ENCODE results near the gene HPSE2.

HPSE2 gene

DNA sequence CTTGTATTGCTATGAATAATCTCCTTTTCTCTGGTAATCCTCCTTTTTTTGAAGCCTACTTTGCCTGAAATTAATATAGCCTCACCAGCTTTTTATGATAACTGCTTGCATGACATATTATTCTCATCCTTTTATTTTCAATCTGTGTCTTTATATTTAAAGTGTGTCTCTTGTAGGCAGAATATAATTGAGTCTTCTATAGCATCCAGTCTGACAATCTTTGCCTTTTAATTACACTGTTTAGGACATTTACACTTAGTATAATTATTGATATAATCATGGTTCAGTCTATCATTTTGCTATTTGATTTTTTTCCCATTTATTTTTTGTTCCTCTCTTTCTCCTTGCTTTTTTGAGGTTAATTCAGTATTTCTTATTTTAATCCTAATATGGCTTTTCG, 548.0 kb downstream of the HPSE2 start:
- no peaks in the 10 kb centered on the region for H3K4me1 ChIP-seq (ENCODE audit: control insufficient read depth, insufficient read depth, low read length)

DNA sequence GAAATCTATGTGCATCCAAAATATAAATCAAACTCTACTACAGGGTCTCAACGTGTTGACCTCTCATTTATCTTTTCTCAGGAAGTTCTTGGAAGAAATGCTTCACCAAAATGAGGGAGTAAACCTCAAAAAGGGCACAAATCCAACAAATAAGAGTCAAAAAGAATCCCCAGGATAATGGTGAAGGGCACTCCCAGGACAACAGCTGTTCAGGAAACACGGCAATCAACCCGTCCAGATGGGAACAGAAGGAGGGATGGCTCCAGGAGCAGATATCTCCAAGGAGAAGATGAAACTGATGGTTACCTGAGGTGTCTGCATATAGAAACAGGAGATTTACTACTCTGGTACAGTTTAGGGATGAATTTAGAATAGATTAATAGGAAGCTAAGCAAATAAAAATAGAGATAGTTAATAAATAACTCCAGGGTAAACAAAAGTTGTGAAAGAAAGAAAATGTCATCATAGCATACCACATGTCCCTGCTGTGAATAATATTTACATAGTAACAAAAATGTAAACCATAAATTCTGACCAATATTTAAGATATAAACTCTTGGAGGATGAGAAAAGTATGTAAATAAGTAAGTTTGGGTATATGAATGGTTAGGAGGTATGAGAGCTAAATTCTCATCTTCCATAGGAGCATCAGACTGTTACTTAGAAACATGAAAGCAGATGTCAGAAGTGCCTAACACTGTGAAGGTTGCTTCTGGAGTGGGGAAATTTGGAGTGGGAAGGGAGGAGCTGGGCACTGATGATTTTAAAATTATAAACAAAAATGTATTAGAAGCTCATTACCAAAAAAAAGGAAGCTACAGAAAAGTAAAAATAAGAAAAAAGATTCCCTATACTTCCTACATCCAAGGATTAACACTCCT, 551.4 kb downstream of the HPSE2 start:
- Histone ChIP-seq H3K4me1 (ENCODE audit: control insufficient read depth, insufficient read depth, low read length) (no peaks in the 10 kb centered on the region), H3K4me3 (ENCODE audit: low read depth, low read length) (no peak overlapping the region), H3K27me3 (ENCODE audit: control insufficient read depth, insufficient read depth, low read length) (no peaks in the 10 kb centered on the region), H3K9ac (ENCODE audit: low read length) (no peak overlapping the region), H3K9me3 (ENCODE audit: control insufficient read depth, insufficient read depth, low read depth, low read length) (peaks cover 12% of the 10 kb centered on the region; the same call in 1 of the 2 replicates), H3K36me3 (ENCODE audit: control insufficient read depth, insufficient read depth, low read length) (no peaks in the 10 kb centered on the region), H3K27ac (ENCODE audit: low read depth, low read length) (no peak overlapping the region)

More for the DNA sequence above, 548.0 kb downstream of the HPSE2 start:
- Histone ChIP-seq H3K4me3 (ENCODE audit: low read depth, low read length) (no peak overlapping the region), H3K27ac (ENCODE audit: low read depth, low read length) (no peak overlapping the region), H3K36me3 (ENCODE audit: control insufficient read depth, insufficient read depth, low read length) (no peaks in the 10 kb centered on the region), H3K9ac (ENCODE audit: low read length) (no peak overlapping the region), H3K27me3 (ENCODE audit: control insufficient read depth, insufficient read depth, low read length) (no peaks in the 10 kb centered on the region), H3K9me3 (ENCODE audit: control insufficient read depth, insufficient read depth, low read depth, low read length) (peaks cover 12% of the 10 kb centered on the region; the same call in 1 of the 2 replicates)

DNA sequence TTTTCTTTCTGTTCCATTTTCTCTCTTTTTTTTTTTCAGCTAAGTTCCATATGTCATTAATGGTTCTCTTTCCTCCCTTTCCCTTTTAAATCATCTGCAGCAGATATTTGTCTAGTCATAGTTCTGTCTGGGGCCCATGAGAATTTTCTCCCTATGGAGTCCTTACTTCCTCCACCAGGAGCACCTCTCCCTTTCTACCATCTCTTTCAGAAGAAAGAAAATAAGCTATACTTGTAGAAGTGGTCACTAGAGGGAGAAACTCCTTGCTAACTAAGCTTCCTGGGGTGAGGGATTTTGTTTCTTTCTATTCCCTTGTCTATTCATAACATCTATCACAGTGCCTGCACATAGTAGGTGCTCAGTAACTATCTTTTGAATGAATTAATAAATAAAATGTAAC, 558.8 kb downstream of the HPSE2 start:
- no peaks in the 10 kb centered on the region for H3K27me3 ChIP-seq (ENCODE audit: control insufficient read depth, insufficient read depth, low read length)
- no peak overlapping the region for H3K4me3 ChIP-seq (ENCODE audit: low read depth, low read length)
- H3K4me1 ChIP-seq (ENCODE audit: control insufficient read depth, insufficient read depth, low read length) = no peaks in the 10 kb centered on the region; the same call in 1 of the 2 replicates
- no peak overlapping the region for H3K9ac ChIP-seq (ENCODE audit: low read length)
- no peaks in the 10 kb centered on the region for H3K9me3 ChIP-seq (ENCODE audit: control insufficient read depth, insufficient read depth, low read depth, low read length)
- no peaks in the 10 kb centered on the region for H3K36me3 ChIP-seq (ENCODE audit: control insufficient read depth, insufficient read depth, low read length)
- H3K27ac ChIP-seq (ENCODE audit: low read depth, low read length) = no peak overlapping the region

DNA sequence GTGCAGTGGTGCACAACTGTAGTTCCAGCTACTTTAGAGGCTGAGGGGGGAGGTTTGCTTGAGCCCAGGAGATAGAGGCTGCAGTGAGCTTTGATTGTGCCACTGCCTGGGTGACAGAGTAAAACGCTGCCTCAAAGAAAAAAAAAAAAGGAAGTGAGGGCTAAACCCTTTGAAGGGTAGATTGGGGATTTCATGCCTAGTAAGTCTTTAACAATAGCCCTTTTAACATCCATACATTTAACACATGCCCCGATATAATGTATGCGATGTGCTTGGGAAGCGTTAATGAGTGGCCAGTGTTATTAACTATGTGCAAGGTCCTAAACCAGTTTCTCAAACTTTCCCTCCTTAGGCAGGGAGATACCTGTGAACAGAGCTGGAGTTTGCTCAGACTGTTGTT, 559.8 kb downstream of the HPSE2 start:
- H3K9ac ChIP-seq (ENCODE audit: low read length) = no peak overlapping the region
- H3K4me3 ChIP-seq (ENCODE audit: low read depth, low read length) = no peak overlapping the region
- no peaks in the 10 kb centered on the region for H3K36me3 ChIP-seq (ENCODE audit: control insufficient read depth, insufficient read depth, low read length)
- 0 out of 2 replicates have a peak, but pooled peaks cover 2% of the 10 kb centered on the region for H3K9me3 ChIP-seq (ENCODE audit: control insufficient read depth, insufficient read depth, low read depth, low read length)
- H3K27ac ChIP-seq (ENCODE audit: low read depth, low read length) = no peak overlapping the region
- no peaks in the 10 kb centered on the region for H3K27me3 ChIP-seq (ENCODE audit: control insufficient read depth, insufficient read depth, low read length)
- H3K4me1 ChIP-seq (ENCODE audit: control insufficient read depth, insufficient read depth, low read length) = no peaks in the 10 kb centered on the region; the same call in 1 of the 2 replicates

DNA sequence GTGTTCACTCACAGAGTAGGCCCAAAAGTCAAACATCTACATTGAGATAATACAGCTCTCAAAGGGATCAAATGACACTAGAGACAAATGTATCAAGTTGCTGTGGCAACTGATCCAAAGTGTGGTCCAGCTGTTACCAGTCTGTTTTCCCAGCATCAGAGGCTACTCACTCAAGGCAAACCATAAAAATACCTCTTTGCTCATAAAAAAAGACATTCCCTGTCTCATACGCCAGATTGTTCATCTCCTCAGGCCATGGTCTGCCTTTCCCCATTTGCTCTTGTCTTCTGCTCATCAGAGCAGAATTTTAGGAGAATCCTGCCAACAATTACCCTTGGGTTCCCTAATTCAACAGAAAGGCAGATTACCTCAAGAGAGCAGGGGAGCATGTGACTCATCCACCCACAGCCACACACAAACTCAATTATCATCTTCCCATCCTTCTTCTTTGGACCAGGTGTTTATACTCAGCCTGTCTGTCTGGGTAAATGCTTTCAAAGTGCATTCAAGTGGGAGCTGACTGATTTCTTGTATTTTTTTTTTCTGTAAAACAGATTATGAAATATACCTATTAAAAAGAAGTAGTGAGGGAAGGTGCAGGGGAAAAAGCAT, 562.4 kb downstream of the HPSE2 start:
- Histone ChIP-seq H3K27me3 (ENCODE audit: control insufficient read depth, insufficient read depth, low read length) (no peaks in the 10 kb centered on the region), H3K4me1 (ENCODE audit: control insufficient read depth, insufficient read depth, low read length) (no peaks in the 10 kb centered on the region; the same call in 1 of the 2 replicates), H3K36me3 (ENCODE audit: control insufficient read depth, insufficient read depth, low read length) (no peaks in the 10 kb centered on the region), H3K27ac (ENCODE audit: low read depth, low read length) (no peak overlapping the region), H3K9me3 (ENCODE audit: control insufficient read depth, insufficient read depth, low read depth, low read length) (0 out of 2 replicates have a peak, but pooled peaks cover 6% of the 10 kb centered on the region), H3K9ac (ENCODE audit: low read length) (no peak overlapping the region), H3K4me3 (ENCODE audit: low read depth, low read length) (no peak overlapping the region)

DNA sequence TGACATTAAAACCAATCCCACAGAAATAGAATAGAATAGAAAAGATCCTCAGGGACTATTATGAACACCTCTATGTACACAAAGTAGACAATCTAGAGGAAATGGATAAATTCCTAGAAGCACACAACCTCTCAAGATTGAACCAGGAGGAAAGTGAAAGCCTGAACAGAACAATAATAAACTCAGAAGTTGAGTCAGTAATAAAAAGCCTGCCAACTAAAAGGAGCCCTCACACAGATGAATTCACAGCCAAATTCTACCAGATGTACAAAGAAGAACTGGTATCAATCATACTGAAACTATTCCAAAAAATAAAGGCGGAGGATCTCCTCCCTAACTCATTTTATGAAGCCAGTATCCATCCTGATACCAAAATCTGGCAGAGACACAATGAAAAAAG, 568.6 kb downstream of the HPSE2 start:
- H3K4me3 ChIP-seq (ENCODE audit: low read depth, low read length) = no peak overlapping the region
- H3K9ac ChIP-seq (ENCODE audit: low read length) = no peak overlapping the region
- H3K27me3 ChIP-seq (ENCODE audit: control insufficient read depth, insufficient read depth, low read length) = no peaks in the 10 kb centered on the region
- no peaks in the 10 kb centered on the region for H3K36me3 ChIP-seq (ENCODE audit: control insufficient read depth, insufficient read depth, low read length)
- no peak overlapping the region for H3K27ac ChIP-seq (ENCODE audit: low read depth, low read length)
- H3K4me1 ChIP-seq (ENCODE audit: control insufficient read depth, insufficient read depth, low read length) = peaks cover 3% of the 10 kb centered on the region; the same call in 1 of the 2 replicates
- peaks cover 31% of the 10 kb centered on the region for H3K9me3 ChIP-seq (ENCODE audit: control insufficient read depth, insufficient read depth, low read depth, low read length)

DNA sequence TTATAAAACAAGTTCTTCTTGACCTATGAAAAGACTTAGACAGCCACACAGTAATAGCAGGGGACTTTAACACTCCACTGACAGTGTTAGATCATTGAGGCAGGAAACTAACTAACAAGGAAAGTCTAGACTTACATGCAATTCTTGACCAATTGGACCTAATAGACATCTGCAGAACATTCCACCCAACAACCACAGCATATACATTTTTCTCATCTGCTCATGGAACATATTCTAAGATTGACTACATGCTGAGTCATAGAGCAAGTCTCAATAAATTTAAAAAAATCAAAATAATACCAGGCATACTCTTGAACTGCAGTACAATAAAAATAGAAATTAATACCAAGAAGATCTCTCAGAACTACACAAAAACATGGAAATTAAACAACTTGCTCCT, 569.4 kb downstream of the HPSE2 start:
- Histone ChIP-seq H3K27ac (ENCODE audit: low read depth, low read length) (no peak overlapping the region), H3K36me3 (ENCODE audit: control insufficient read depth, insufficient read depth, low read length) (no peaks in the 10 kb centered on the region)

DNA sequence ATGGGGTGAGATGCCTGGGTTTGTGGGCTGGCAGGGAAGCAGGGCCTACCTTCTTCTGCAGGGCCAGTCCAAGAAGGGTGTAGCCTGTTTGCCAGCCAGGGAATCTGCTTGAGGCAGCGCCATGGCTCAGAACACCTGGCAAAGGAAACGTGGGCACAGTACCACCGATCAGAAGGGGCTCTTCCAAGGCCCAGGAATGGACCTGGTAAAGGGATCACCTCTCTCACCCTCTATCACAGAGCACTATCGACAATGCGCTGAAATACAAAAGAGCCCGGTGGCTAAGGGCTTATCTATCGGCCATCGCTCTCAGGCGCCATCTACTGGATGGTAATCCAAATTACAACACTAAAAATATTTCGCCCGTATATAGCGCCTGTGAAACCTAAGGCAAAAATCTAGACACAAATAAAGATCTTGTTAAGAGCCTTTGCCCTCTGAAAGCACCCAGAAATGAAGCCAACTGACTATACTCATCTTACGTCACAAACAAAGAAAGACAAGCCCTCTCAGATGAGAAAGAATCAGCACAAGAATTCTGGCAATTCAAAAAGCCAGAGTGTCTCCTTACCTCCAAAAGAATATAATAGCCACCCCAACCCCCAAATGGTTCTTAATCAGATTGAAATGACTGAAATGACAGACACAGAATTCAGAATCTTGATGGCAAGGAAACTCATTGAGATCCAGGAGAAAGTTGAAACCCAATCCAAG, 571.2 kb downstream of the HPSE2 start:
- no peaks in the 10 kb centered on the region for H3K27me3 ChIP-seq (ENCODE audit: control insufficient read depth, insufficient read depth, low read length)
- H3K9ac ChIP-seq (ENCODE audit: low read length) = no peak overlapping the region
- no peaks in the 10 kb centered on the region for H3K36me3 ChIP-seq (ENCODE audit: control insufficient read depth, insufficient read depth, low read length)
- H3K4me3 ChIP-seq (ENCODE audit: low read depth, low read length) = no peak overlapping the region
- H3K9me3 ChIP-seq (ENCODE audit: control insufficient read depth, insufficient read depth, low read depth, low read length) = peaks cover 25% of the 10 kb centered on the region
- no peak overlapping the region for H3K27ac ChIP-seq (ENCODE audit: low read depth, low read length)
- H3K4me1 ChIP-seq (ENCODE audit: control insufficient read depth, insufficient read depth, low read length) = peaks cover 3% of the 10 kb centered on the region; the same call in 1 of the 2 replicates

More for the DNA sequence above, 569.4 kb downstream of the HPSE2 start:
- Histone ChIP-seq H3K27me3 (ENCODE audit: control insufficient read depth, insufficient read depth, low read length) (no peaks in the 10 kb centered on the region), H3K4me1 (ENCODE audit: control insufficient read depth, insufficient read depth, low read length) (peaks cover 3% of the 10 kb centered on the region; the same call in 1 of the 2 replicates), H3K4me3 (ENCODE audit: low read depth, low read length) (no peak overlapping the region), H3K9ac (ENCODE audit: low read length) (no peak overlapping the region), H3K9me3 (ENCODE audit: control insufficient read depth, insufficient read depth, low read depth, low read length) (peaks cover 31% of the 10 kb centered on the region)

DNA sequence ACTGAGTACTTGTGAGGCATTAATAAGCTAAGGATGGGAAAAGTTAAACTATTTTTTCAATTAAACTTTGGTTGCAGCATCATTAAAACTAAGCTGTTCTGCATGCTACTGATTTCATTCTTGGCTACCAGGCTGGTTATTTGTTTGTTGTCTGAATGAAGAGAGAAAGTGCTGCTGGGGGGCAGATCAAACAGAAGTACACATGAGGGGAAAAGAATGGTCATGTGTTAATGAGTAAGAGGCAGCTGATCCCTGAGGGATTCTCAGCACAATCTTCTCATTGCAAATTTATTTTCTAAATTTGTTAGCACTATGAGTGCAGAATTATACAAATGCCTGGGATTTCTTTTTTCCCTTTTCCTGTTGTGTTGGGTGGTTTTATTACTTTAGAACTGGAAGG, 575.7 kb downstream of the HPSE2 start:
- Histone ChIP-seq H3K9ac (ENCODE audit: low read length) (no peak overlapping the region), H3K9me3 (ENCODE audit: control insufficient read depth, insufficient read depth, low read depth, low read length) (peaks cover 11% of the 10 kb centered on the region), H3K27ac (ENCODE audit: low read depth, low read length) (no peak overlapping the region), H3K4me3 (ENCODE audit: low read depth, low read length) (no peak overlapping the region), H3K27me3 (ENCODE audit: control insufficient read depth, insufficient read depth, low read length) (no peaks in the 10 kb centered on the region), H3K36me3 (ENCODE audit: control insufficient read depth, insufficient read depth, low read length) (no peaks in the 10 kb centered on the region), H3K4me1 (ENCODE audit: control insufficient read depth, insufficient read depth, low read length) (peaks cover 3% of the 10 kb centered on the region; the same call in 1 of the 2 replicates)

DNA sequence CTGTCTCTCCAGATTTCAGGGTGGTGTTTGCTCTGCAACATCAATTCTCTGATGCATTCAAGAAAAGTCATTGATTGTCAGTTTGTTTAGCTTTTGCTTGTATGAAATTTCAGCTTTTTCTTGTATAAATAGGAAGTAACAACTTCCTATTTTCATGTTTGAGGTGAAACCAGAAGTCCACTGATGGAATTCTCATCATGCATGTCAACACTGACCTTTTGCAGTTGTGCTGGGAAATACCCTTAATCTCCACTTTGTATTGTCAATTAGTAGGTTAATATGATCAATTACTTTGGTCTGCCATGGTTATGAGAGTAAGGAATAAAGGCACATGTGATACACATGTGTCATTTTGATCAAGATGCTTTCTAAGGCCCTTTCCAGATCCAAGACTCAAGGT, 580.2 kb downstream of the HPSE2 start:
- Histone ChIP-seq H3K36me3 (ENCODE audit: control insufficient read depth, insufficient read depth, low read length) (no peaks in the 10 kb centered on the region), H3K4me3 (ENCODE audit: low read depth, low read length) (no peak overlapping the region)

More for the DNA sequence above, 580.2 kb downstream of the HPSE2 start:
- Histone ChIP-seq H3K27ac (ENCODE audit: low read depth, low read length) (no peak overlapping the region), H3K4me1 (ENCODE audit: control insufficient read depth, insufficient read depth, low read length) (no peaks in the 10 kb centered on the region; the same call in 1 of the 2 replicates), H3K27me3 (ENCODE audit: control insufficient read depth, insufficient read depth, low read length) (no peaks in the 10 kb centered on the region), H3K9me3 (ENCODE audit: control insufficient read depth, insufficient read depth, low read depth, low read length) (no peaks in the 10 kb centered on the region), H3K9ac (ENCODE audit: low read length) (no peak overlapping the region)
